Activated CD4-positive, alpha-beta T cell treated with anti-CD3 and anti-CD28 coated beads, Interleukin-2, amount 10 ng/mL, durations not matched to agents 7 days and 5 days (primary cell): ENCODE measurements around the gene IL36A. TPM values are rescaled to one million over a fixed set of nuclear protein-coding genes. Genes with fewer than 3 reads are reported as not detected.

Experiments
- CTCF ChIA-PET: fragments of 350-600 bp; sonication (Branson Sonifier 250); formaldehyde crosslinking; loops from one replicate; lab custom pipeline; 2021; ENCODE audit warnings: antibody characterized with exemption; lab: Charles Lee
- POLR2A ChIA-PET: fragments of 350-600 bp; sonication (Branson Sonifier 250); formaldehyde crosslinking; loops from one replicate; lab custom pipeline; 2021; ENCODE audit warnings: antibody characterized with exemption; lab: Charles Lee
- DNase-seq: peaks from one replicate; pipeline ENCODE4 v3.0.0-alpha.2; 2020
- H3K27ac Mint-ChIP-seq: one replicate; pipeline ENCODE4 v1.8.0; 2021; ENCODE audit warnings: mild to moderate bottlenecking, moderate library complexity, mixed read lengths
- H3K27me3 Mint-ChIP-seq: one replicate; pipeline ENCODE4 v1.8.0; 2021; ENCODE audit warnings: mixed read lengths
- H3K36me3 Mint-ChIP-seq: one replicate; pipeline ENCODE4 v1.8.0; 2021; ENCODE audit warnings: low read depth, mixed read lengths
- H3K4me1 Mint-ChIP-seq: one replicate; pipeline ENCODE4 v1.8.0; 2021; ENCODE audit warnings: mixed read lengths
- H3K4me3 Mint-ChIP-seq: one replicate; pipeline ENCODE4 v1.8.0; 2021; ENCODE audit warnings: mild to moderate bottlenecking, moderate library complexity, mixed read lengths
- H3K9me3 Mint-ChIP-seq: one replicate; pipeline ENCODE4 v1.8.0; 2021; ENCODE audit warnings: mixed read lengths
- total RNA-seq, 2 experiments: library from RNA; stranded (reverse); gene quantifications; one replicate each; pipeline ENCODE4 v1.2.3, GENCODE V29; 2021

The IL36A gene
- total RNA-seq = not detected

GRCh38 chr2:113005030-113005509 lies at the start of gene IL36A:
Gene IL36A, plus strand, starts transcription at chr2:113005459. Its CDS starts 413 bp downstream, at chr2:113005872.
- Mint-ChIP-seq H3K9me3 (peaks cover 28% of the 10 kb centered on the region), H3K36me3 (peaks cover 15% of the 10 kb centered on the region), H3K27me3 (peaks cover 3% of the 10 kb centered on the region), H3K4me3 (no peak within 1 kb of the TSS), H3K27ac (no peak within 1 kb of the TSS), H3K4me1 (peaks cover 1% of the 10 kb centered on the region)
- POLR2A ChIA-PET = no interaction called here
- CTCF ChIA-PET = no interaction called here
- no peak for DNase-seq

- no peak overlapping the region for H3K27ac Mint-ChIP-seq
- no peaks in the 10 kb centered on the region for H3K36me3 Mint-ChIP-seq
- no peaks in the 10 kb centered on the region for H3K9me3 Mint-ChIP-seq
- CTCF ChIA-PET = no interaction called here
- H3K27me3 Mint-ChIP-seq = peaks cover 3% of the 10 kb centered on the region
- no peaks in the 10 kb centered on the region for H3K4me1 Mint-ChIP-seq
- POLR2A ChIA-PET = no interaction called here
- H3K4me3 Mint-ChIP-seq = no peak overlapping the region
- DNase-seq = no peak
Observed at GRCh38 chr2:112957511-112957910, 47.7 kb upstream of the IL36A start.

GRCh38 chr2:112958428-112959108 lies 46.7 kb upstream of the IL36A start:
- no peaks in the 10 kb centered on the region for H3K27me3 Mint-ChIP-seq
- H3K4me3 Mint-ChIP-seq = no peak overlapping the region
- DNase-seq = peak; percentile 59
- no peaks in the 10 kb centered on the region for H3K36me3 Mint-ChIP-seq
- no peaks in the 10 kb centered on the region for H3K4me1 Mint-ChIP-seq
- ChIA-PET POLR2A (no interaction called here), CTCF (interaction anchor here (1.2 to 1.8 kb wide), 4 partner anchors 17 to 209 kb away, joined by 4 to 6 read pairs (median 4); partner anchors contain the start of gene IL36G)
- H3K27ac Mint-ChIP-seq = no peak overlapping the region
- no peaks in the 10 kb centered on the region for H3K9me3 Mint-ChIP-seq

GRCh38 chr2:112959109-112959812 lies 46.0 kb upstream of the IL36A start:
- no peaks in the 10 kb centered on the region for H3K27me3 Mint-ChIP-seq
- no peaks in the 10 kb centered on the region for H3K9me3 Mint-ChIP-seq
- no peak overlapping the region for H3K27ac Mint-ChIP-seq
- no peaks in the 10 kb centered on the region for H3K36me3 Mint-ChIP-seq
- H3K4me1 Mint-ChIP-seq = no peaks in the 10 kb centered on the region
- POLR2A ChIA-PET = no interaction called here
- H3K4me3 Mint-ChIP-seq = no peak overlapping the region
- CTCF ChIA-PET = interaction anchor here (0.8 to 1.8 kb wide), 6 partner anchors 13 to 210 kb away, joined by 3 to 6 read pairs (median 4); partner anchors contain the start of gene IL36G
- DNase-seq = no peak

GRCh38 chr2:112960230-112960825 lies 44.9 kb upstream of the IL36A start:
- Mint-ChIP-seq H3K27ac (no peak overlapping the region), H3K4me1 (no peaks in the 10 kb centered on the region), H3K9me3 (no peaks in the 10 kb centered on the region), H3K27me3 (no peaks in the 10 kb centered on the region), H3K36me3 (no peaks in the 10 kb centered on the region), H3K4me3 (no peak overlapping the region)
- DNase-seq = peak; percentile 1
- ChIA-PET CTCF (interaction anchor here (0.6 to 1.8 kb wide), 6 partner anchors 12 to 372 kb away, joined by 3 to 6 read pairs (median 4); partner anchors contain the start of gene IL36G), POLR2A (no interaction called here)

- Mint-ChIP-seq H3K36me3 (no peaks in the 10 kb centered on the region), H3K27me3 (peaks cover 2% of the 10 kb centered on the region), H3K4me3 (no peak overlapping the region), H3K9me3 (no peaks in the 10 kb centered on the region), H3K4me1 (no peaks in the 10 kb centered on the region), H3K27ac (no peak overlapping the region)
- CTCF ChIA-PET = interaction anchor here (1.3 to 1.7 kb wide), 3 partner anchors 8 to 213 kb away, joined by 3 to 5 read pairs (median 3); no protein-coding TSS in a partner anchor
- POLR2A ChIA-PET = no interaction called here
- DNase-seq = peak; percentile 2
Observed at GRCh38 chr2:112962308-112963175, 42.7 kb upstream of the IL36A start.

- DNase-seq = no peak
- Mint-ChIP-seq H3K36me3 (no peaks in the 10 kb centered on the region), H3K9me3 (peaks cover 3% of the 10 kb centered on the region), H3K27ac (no peak overlapping the region), H3K4me1 (peaks cover 4% of the 10 kb centered on the region), H3K4me3 (no peak overlapping the region), H3K27me3 (peaks cover 4% of the 10 kb centered on the region)
- ChIA-PET CTCF (interaction anchor here (1.4 kb wide), 1 partner anchor 217 kb away, joined by 3 read pairs; no protein-coding TSS in a partner anchor), POLR2A (no interaction called here)
Observed at GRCh38 chr2:112967023-112967422, 38.2 kb upstream of the IL36A start.

- no peak for DNase-seq
- POLR2A ChIA-PET = no interaction called here
Observed at GRCh38 chr2:112972423-112973086, 32.7 kb upstream of the IL36A start.

GRCh38 chr2:112973156-112973555 lies 32.1 kb upstream of the IL36A start:
- ChIA-PET POLR2A (no interaction called here), CTCF (no interaction called here)
- no peak for DNase-seq
- no peak overlapping the region for H3K27ac Mint-ChIP-seq
- peaks cover 5% of the 10 kb centered on the region for H3K27me3 Mint-ChIP-seq
- peaks cover 7% of the 10 kb centered on the region for H3K4me1 Mint-ChIP-seq
- H3K36me3 Mint-ChIP-seq = no peaks in the 10 kb centered on the region
- no peak overlapping the region for H3K4me3 Mint-ChIP-seq
- H3K9me3 Mint-ChIP-seq = peaks cover 3% of the 10 kb centered on the region

More at GRCh38 chr2:112972423-112973086, 32.7 kb upstream of the IL36A start:
- H3K27ac Mint-ChIP-seq = no peak overlapping the region
- peaks cover 3% of the 10 kb centered on the region for H3K9me3 Mint-ChIP-seq
- H3K4me1 Mint-ChIP-seq = peaks cover 4% of the 10 kb centered on the region
- no peaks in the 10 kb centered on the region for H3K36me3 Mint-ChIP-seq
- CTCF ChIA-PET = no interaction called here
- H3K4me3 Mint-ChIP-seq = no peak overlapping the region
- peaks cover 5% of the 10 kb centered on the region for H3K27me3 Mint-ChIP-seq

GRCh38 chr2:112977559-112978056 lies 27.7 kb upstream of the IL36A start, which contains the start of gene IL36G:
Gene IL36G, plus strand, starts transcription at chr2:112978006. Its CDS starts 633 bp downstream, at chr2:112978639.
- H3K27ac Mint-ChIP-seq = no peak within 1 kb of the TSS
- no peaks in the 10 kb centered on the region for H3K9me3 Mint-ChIP-seq
- no peak within 1 kb of the TSS for H3K4me3 Mint-ChIP-seq
- no peak for DNase-seq
- H3K4me1 Mint-ChIP-seq = peaks cover 15% of the 10 kb centered on the region
- CTCF ChIA-PET = interaction anchor here (0.8 to 2.4 kb wide), 3 partner anchors 9 to 18 kb away, joined by 3 to 6 read pairs (median 6); no protein-coding TSS in a partner anchor
- POLR2A ChIA-PET = no interaction called here
- H3K36me3 Mint-ChIP-seq = no peaks in the 10 kb centered on the region
- H3K27me3 Mint-ChIP-seq = peaks cover 2% of the 10 kb centered on the region

GRCh38 chr2:112979731-112980130 lies 25.5 kb upstream of the IL36A start:
- ChIA-PET CTCF (interaction anchor here (0.6 to 1.3 kb wide), 5 partner anchors 10 to 230 kb away, joined by 3 to 4 read pairs (median 3); no protein-coding TSS in a partner anchor), POLR2A (interaction anchor here (0.6 kb wide), 1 partner anchor 10 kb away, joined by 3 read pairs; no protein-coding TSS in a partner anchor)
- Mint-ChIP-seq H3K27me3 (peaks cover 1% of the 10 kb centered on the region), H3K9me3 (no peaks in the 10 kb centered on the region), H3K36me3 (no peaks in the 10 kb centered on the region), H3K4me3 (no peak overlapping the region), H3K4me1 (peaks cover 19% of the 10 kb centered on the region), H3K27ac (no peak overlapping the region)
- DNase-seq = no peak
